ENCODE data around the gene JMJD4. TPM values are rescaled to one million over a fixed set of nuclear protein-coding genes. Genes with fewer than 3 reads are reported as not detected.
A peak's percentile ranks its signal among the peaks of the same experiment; 100 is the strongest.

JMJD4 gene
- total and polyA plus RNA-seq, 7 experiments from 2014 or later, result 12.1 to 36.8 (median 32.3) TPM

GRCh38 chr1:227766653-227767277 is 31.7 kb upstream of the JMJD4 start:
- intact Hi-C loops (cut with micrococcal nuclease), result loop anchor here (1.0 to 10.0 kb wide), 6 partner anchors 8 to 202 kb away; partner anchors contain the start of genes JMJD4 (in 1 of the 2), SNAP47 (in 1 of the 2) and ZNF678 (in 1 of the 2)
- Mint-ChIP-seq H3K27ac (peak overlapping the region; percentile 85 to 94 (median 90)), H3K27me3 (no peaks in the 10 kb centered on the region), H3K4me1 (peaks cover 32 to 63% (median 60%) of the 10 kb centered on the region in 7 donors), H3K4me3 (peak overlapping the region; percentile 63 to 81 (median 72)), H3K36me3 (peaks cover 6 to 43% (median 16%) of the 10 kb centered on the region in 5 donors), H3K9me3 (no peaks in the 10 kb centered on the region)
- peaks cover 0 to 27% (median 0%) of the 10 kb centered on the region in 3 experiments for H3K36me3 ChIP-seq (ENCODE audit: control insufficient read depth in 2 of 3, insufficient read depth in 3 of 3, low read length in 3 of 3)
- POLR2A ChIA-PET, result interaction anchor here (0.9 to 2.4 kb wide), 4 partner anchors 21 to 35 kb away, joined by 3 to 8 read pairs (median 5); partner anchors contain the start of genes JMJD4 and SNAP47
- H3K27me3 ChIP-seq (ENCODE audit: control insufficient read depth in 2 of 2, insufficient read depth in 2 of 2, low read length in 2 of 2), result no peaks in the 10 kb centered on the region
- DNase-seq, result no peak
- ATAC-seq, result no peak
- no peaks in the 10 kb centered on the region for H3K9me3 ChIP-seq (ENCODE audit: control insufficient read depth in 2 of 3, low read length in 3 of 3)
- peak overlapping the region; percentile 19 for H3K4me3 ChIP-seq (ENCODE audit: low read length)
- peak overlapping the region; percentile 45 for H3K27ac ChIP-seq (ENCODE audit: low read depth, low read length)
- CTCF ChIA-PET, result interaction anchor here (0.6 to 5.2 kb wide), 5 partner anchors 17 to 190 kb away, joined by 3 to 38 read pairs (median 5); no protein-coding TSS in a partner anchor
- H3K4me1 ChIP-seq (ENCODE audit: control insufficient read depth in 2 of 2, insufficient read depth in 2 of 2, low read length in 2 of 2), result peaks cover 52 to 59% of the 10 kb centered on the region in 2 donors

- peaks cover 37 to 70% (median 66%) of the 10 kb centered on the region in 7 donors for H3K4me1 Mint-ChIP-seq
- Histone ChIP-seq H3K4me1 (ENCODE audit: control insufficient read depth in 2 of 2, insufficient read depth in 2 of 2, low read length in 2 of 2) (peaks cover 58 to 66% of the 10 kb centered on the region in 2 donors), H3K36me3 (ENCODE audit: control insufficient read depth in 2 of 3, insufficient read depth in 3 of 3, low read length in 3 of 3) (peaks cover 0 to 27% (median 0%) of the 10 kb centered on the region in 3 experiments), H3K9me3 (ENCODE audit: control insufficient read depth in 2 of 3, low read length in 3 of 3) (no peaks in the 10 kb centered on the region), H3K27ac (ENCODE audit: low read depth, low read length) (peak overlapping the region; percentile 45), H3K27me3 (ENCODE audit: control insufficient read depth in 2 of 2, insufficient read depth in 2 of 2, low read length in 2 of 2) (no peaks in the 10 kb centered on the region), H3K4me3 (ENCODE audit: low read length) (peak overlapping the region; percentile 12)
- POLR2A ChIA-PET, result interaction anchor here (0.6 to 2.4 kb wide), 7 partner anchors 22 to 464 kb away, joined by 3 to 8 read pairs (median 3); partner anchors contain the start of genes ARF1, JMJD4 and SNAP47
- CTCF ChIA-PET, result interaction anchor here (0.6 to 5.2 kb wide), 6 partner anchors 18 to 191 kb away, joined by 3 to 38 read pairs (median 4); no protein-coding TSS in a partner anchor
- H3K4me3 Mint-ChIP-seq, result peak overlapping the region; percentile 63 to 81 (median 72)
- peak overlapping the region; percentile 85 to 94 (median 90) for H3K27ac Mint-ChIP-seq
- intact Hi-C loops (cut with micrococcal nuclease), result loop anchor here (1.0 to 10.0 kb wide), 6 partner anchors 8 to 201 kb away; partner anchors contain the start of genes JMJD4 (in 1 of the 2), SNAP47 (in 1 of the 2) and ZNF678 (in 1 of the 2)
- DNase-seq, result peak; percentile 39 to 75 (median 65)
- no peaks in the 10 kb centered on the region for H3K27me3 Mint-ChIP-seq
- peak; percentile 82 for ATAC-seq
- no peaks in the 10 kb centered on the region for H3K9me3 Mint-ChIP-seq
- H3K36me3 Mint-ChIP-seq, result peaks cover 6 to 48% (median 16%) of the 10 kb centered on the region in 5 donors
Measured at GRCh38 chr1:227766015-227766634, 31.0 kb upstream of the JMJD4 start.

- CTCF ChIA-PET, result interaction anchor here (0.6 to 5.2 kb wide), 6 partner anchors 19 to 191 kb away, joined by 3 to 38 read pairs (median 4); no protein-coding TSS in a partner anchor
- ATAC-seq, result no peak
Measured at GRCh38 chr1:227765261-227766014, 30.3 kb upstream of the JMJD4 start.

GRCh38 chr1:227764019-227764391 is 28.9 kb upstream of the JMJD4 start:
- peaks cover 41 to 84% (median 74%) of the 10 kb centered on the region in 7 donors for H3K4me1 Mint-ChIP-seq
- CTCF ChIA-PET, result interaction anchor here (1.0 to 5.2 kb wide), 4 partner anchors 11 to 189 kb away, joined by 3 to 38 read pairs (median 4); no protein-coding TSS in a partner anchor

More at GRCh38 chr1:227765261-227766014, 30.3 kb upstream of the JMJD4 start:
- no peak for DNase-seq
- Mint-ChIP-seq H3K27me3 (no peaks in the 10 kb centered on the region), H3K4me1 (peaks cover 41 to 76% (median 73%) of the 10 kb centered on the region in 7 donors), H3K4me3 (peak overlapping the region in 9 of 10 donors; percentile 26 to 81 (median 73)), H3K36me3 (peaks cover 9 to 52% (median 14%) of the 10 kb centered on the region in 5 donors), H3K9me3 (no peaks in the 10 kb centered on the region), H3K27ac (peak overlapping the region; percentile 85 to 94 (median 90))
- Histone ChIP-seq H3K36me3 (ENCODE audit: control insufficient read depth in 2 of 3, insufficient read depth in 3 of 3, low read length in 3 of 3) (peaks cover 0 to 30% (median 0%) of the 10 kb centered on the region in 3 experiments), H3K4me1 (ENCODE audit: control insufficient read depth in 2 of 2, insufficient read depth in 2 of 2, low read length in 2 of 2) (peaks cover 60 to 67% of the 10 kb centered on the region in 2 donors), H3K4me3 (ENCODE audit: low read length) (peak overlapping the region; percentile 12), H3K9me3 (ENCODE audit: control insufficient read depth in 2 of 3, low read length in 3 of 3) (no peaks in the 10 kb centered on the region), H3K27me3 (ENCODE audit: control insufficient read depth in 2 of 2, insufficient read depth in 2 of 2, low read length in 2 of 2) (no peaks in the 10 kb centered on the region), H3K27ac (ENCODE audit: low read depth, low read length) (peak overlapping the region; percentile 45)
- intact Hi-C loops (cut with micrococcal nuclease), result loop anchor here (1.0 to 10.0 kb wide), 6 partner anchors 9 to 201 kb away; partner anchors contain the start of genes JMJD4 (in 1 of the 2), SNAP47 (in 1 of the 2) and ZNF678 (in 1 of the 2)
- POLR2A ChIA-PET, result interaction anchor here (0.6 to 2.4 kb wide), 8 partner anchors 23 to 465 kb away, joined by 3 to 8 read pairs (median 3); partner anchors contain the start of genes ARF1, JMJD4 and SNAP47

GRCh38 chr1:227763246-227764018 is 28.3 kb upstream of the JMJD4 start:
- Histone ChIP-seq H3K9me3 (ENCODE audit: control insufficient read depth in 2 of 3, low read length in 3 of 3) (no peaks in the 10 kb centered on the region), H3K36me3 (ENCODE audit: control insufficient read depth in 2 of 3, insufficient read depth in 3 of 3, low read length in 3 of 3) (peaks cover 5 to 31% (median 8%) of the 10 kb centered on the region in 3 experiments), H3K27ac (ENCODE audit: low read depth, low read length) (no peak overlapping the region), H3K4me3 (ENCODE audit: low read length) (no peak overlapping the region), H3K4me1 (ENCODE audit: control insufficient read depth in 2 of 2, insufficient read depth in 2 of 2, low read length in 2 of 2) (peaks cover 60 to 64% of the 10 kb centered on the region in 2 donors), H3K27me3 (ENCODE audit: control insufficient read depth in 2 of 2, insufficient read depth in 2 of 2, low read length in 2 of 2) (no peaks in the 10 kb centered on the region)
- peak overlapping the region in 8 of 9 donors; percentile 40 to 92 (median 80) for H3K27ac Mint-ChIP-seq
- H3K9me3 Mint-ChIP-seq, result no peaks in the 10 kb centered on the region
- intact Hi-C loops (cut with micrococcal nuclease), result loop anchor here (2.0 to 10.0 kb wide), 5 partner anchors 121 to 281 kb away; partner anchors contain the start of gene ZNF678 (in 1 of the 2)
- CTCF ChIA-PET, result interaction anchor here (0.7 to 5.2 kb wide), 7 partner anchors 11 to 189 kb away, joined by 3 to 38 read pairs (median 3); no protein-coding TSS in a partner anchor
- peak in 1 of 9 donors; percentile 15 for DNase-seq
- peaks cover 40 to 89% (median 74%) of the 10 kb centered on the region in 7 donors for H3K4me1 Mint-ChIP-seq
- no peaks in the 10 kb centered on the region for H3K27me3 Mint-ChIP-seq
- no peak for ATAC-seq
- peaks cover 3 to 64% (median 12%) of the 10 kb centered on the region in 5 donors for H3K36me3 Mint-ChIP-seq
- peak overlapping the region in 8 of 10 donors; percentile 13 to 80 (median 62) for H3K4me3 Mint-ChIP-seq
- POLR2A ChIA-PET, result interaction anchor here (0.8 kb wide), 1 partner anchor 125 kb away, joined by 3 read pairs; no protein-coding TSS in a partner anchor

More at GRCh38 chr1:227764019-227764391, 28.9 kb upstream of the JMJD4 start:
- DNase-seq (no peak), ATAC-seq (no peak)
- H3K27ac Mint-ChIP-seq, result peak overlapping the region; percentile 9 to 87 (median 71)
- POLR2A ChIA-PET, result interaction anchor here (1.5 kb wide), 1 partner anchor 185 kb away, joined by 3 read pairs; no protein-coding TSS in a partner anchor
- no peaks in the 10 kb centered on the region for H3K9me3 Mint-ChIP-seq
- H3K4me1 ChIP-seq (ENCODE audit: control insufficient read depth in 2 of 2, insufficient read depth in 2 of 2, low read length in 2 of 2), result peaks cover 60 to 67% of the 10 kb centered on the region in 2 donors
- intact Hi-C loops (cut with micrococcal nuclease), result loop anchor here (5.0 to 10.0 kb wide), 4 partner anchors 121 to 282 kb away; partner anchors contain the start of gene ZNF678 (in 1 of the 2)
- H3K9me3 ChIP-seq (ENCODE audit: control insufficient read depth in 2 of 3, low read length in 3 of 3), result no peaks in the 10 kb centered on the region
- no peak overlapping the region for H3K4me3 ChIP-seq (ENCODE audit: low read length)
- H3K27me3 Mint-ChIP-seq, result no peaks in the 10 kb centered on the region
- peaks cover 5 to 33% (median 7%) of the 10 kb centered on the region in 3 experiments for H3K36me3 ChIP-seq (ENCODE audit: control insufficient read depth in 2 of 3, insufficient read depth in 3 of 3, low read length in 3 of 3)
- peak overlapping the region in 5 of 10 donors; percentile 12 to 55 (median 40) for H3K4me3 Mint-ChIP-seq
- H3K27me3 ChIP-seq (ENCODE audit: control insufficient read depth in 2 of 2, insufficient read depth in 2 of 2, low read length in 2 of 2), result no peaks in the 10 kb centered on the region
- H3K27ac ChIP-seq (ENCODE audit: low read depth, low read length), result no peak overlapping the region
- peaks cover 9 to 64% (median 12%) of the 10 kb centered on the region in 5 donors for H3K36me3 Mint-ChIP-seq

Measured in naive thymus-derived CD4-positive, alpha-beta T cell (primary cell).